Measurements from ENCODE around the gene CENPP.

Gene CENPP

DNA sequence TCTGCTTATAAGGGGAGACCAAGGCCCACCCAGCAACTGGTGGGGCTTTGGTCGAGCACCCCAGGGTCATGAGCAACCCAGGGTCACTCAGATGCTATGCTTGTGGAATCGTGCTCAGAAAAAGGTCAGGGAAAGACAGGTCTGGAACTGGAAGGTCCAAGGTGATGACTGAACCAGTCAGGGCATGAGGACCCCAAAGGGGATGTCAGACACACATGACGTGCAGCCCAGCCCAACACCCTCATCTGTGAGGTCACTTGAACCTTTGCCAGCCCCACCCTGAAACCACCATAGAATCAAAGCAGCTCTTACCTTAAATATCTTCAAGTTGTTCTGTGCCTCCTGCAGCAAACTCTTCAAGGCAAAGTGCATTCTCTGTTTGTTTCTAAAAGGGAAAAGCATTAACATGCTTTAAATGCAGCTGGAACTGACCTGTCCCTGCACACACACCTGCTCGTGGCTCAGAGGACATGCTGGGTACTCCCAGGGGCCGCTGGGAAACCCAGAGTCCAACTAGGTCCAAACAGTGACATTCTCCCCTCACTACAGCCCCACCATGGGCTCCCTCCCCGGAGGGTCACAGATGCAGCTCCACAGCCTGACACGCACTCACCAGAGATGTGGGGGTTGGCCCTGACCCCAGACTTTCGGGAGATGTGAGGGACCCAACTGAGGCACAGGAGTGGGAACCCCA, 314.8 kb downstream of the CENPP start:
- DNase-seq (ENCODE audit: low read depth), result no peak

DNA sequence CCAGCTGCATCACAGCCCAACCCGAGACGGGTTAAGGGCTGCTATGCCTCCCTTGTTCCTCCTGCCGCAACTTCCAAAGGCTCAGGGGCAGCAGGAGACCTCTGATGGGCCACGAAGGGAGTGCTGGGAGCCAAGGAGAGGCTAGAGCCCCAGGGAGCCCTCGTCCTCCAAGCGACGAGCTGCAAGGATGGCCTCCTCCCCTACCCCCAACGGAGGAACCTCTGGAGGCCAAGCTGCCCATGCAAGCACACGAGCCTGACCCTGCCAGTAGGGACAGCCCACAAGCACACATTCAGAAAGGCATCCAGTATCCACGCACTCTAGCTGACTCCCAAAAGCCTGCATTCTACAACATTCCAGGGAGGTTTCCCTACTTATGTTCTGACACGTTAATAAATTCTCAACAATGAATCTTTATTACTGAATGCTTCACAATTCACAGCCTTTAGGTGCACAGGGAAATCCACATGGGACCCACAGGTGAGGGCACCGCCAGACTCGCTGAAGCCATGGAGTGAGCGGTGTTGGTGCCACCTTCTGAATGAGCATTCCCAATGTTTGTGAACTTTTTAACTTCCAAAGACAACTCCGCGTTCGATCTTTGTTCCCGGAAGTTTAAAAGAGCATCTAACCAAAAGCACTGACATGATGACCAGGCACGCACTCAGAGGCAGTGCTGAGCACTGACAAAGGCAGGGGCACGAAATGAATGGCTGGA, 315.5 kb downstream of the CENPP start:
- no peak for DNase-seq (ENCODE audit: low read depth)

DNA sequence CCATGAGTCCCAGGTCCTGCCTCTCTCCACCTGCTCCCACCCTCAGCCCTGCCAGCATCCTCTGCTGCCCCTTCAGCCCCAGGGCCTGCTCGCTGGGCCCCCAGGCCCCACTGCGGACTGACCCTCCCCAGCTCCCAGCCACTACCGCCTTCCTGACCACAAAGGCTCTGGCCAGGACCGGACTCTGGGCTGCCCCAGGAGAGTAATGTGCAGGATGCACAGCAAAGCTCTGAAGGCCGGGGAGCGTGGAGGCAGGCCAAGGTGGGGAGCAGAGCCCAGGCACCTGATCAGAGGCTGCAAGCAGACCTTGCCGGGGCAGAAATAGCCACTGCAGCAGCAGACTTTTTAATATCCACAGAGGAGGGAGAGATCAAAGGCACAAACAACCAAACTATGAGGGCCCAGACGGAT, 316.3 kb downstream of the CENPP start:
- no peak for DNase-seq (ENCODE audit: low read depth)

DNA sequence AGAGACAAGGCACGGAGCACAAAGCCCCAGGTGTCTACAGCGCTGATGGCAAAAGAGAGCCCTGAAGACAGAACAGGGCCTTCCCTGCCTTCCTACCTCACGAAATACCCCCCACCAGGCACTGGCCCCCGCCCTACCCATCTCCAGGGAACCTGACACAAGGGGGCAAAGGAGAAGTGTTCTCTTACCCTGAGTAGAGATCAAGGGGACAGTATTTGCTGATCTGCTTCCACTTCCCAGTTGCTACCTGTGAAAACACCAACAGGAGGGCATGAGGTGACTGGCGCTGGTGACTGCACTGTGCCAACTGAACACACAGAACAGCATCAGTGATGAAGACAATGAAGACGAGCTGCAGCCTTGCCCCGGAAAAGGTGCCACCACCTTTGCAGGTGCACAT, 316.8 kb downstream of the CENPP start:
- no peak for DNase-seq (ENCODE audit: low read depth)

DNA sequence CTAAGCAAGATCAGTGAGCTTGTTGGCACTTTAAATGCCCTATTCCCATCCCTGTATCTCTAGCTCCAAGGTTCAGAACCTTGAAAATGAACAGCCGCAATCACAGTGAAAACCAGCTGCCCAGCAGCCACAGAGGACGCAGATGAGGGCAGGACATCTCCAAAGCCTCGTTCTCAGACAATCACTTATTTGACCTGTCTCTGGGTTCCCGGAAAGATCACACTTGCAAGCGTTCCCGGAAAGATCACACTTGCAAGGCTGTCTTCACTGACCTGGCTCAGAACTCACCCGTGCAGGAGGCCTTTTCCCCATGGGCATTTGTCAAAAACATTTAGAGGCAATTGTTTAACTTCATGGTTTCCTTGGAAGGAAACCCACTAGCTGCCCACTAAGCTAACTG, 318.5 kb downstream of the CENPP start:
- DNase-seq (ENCODE audit: low read depth), result no peak

DNA sequence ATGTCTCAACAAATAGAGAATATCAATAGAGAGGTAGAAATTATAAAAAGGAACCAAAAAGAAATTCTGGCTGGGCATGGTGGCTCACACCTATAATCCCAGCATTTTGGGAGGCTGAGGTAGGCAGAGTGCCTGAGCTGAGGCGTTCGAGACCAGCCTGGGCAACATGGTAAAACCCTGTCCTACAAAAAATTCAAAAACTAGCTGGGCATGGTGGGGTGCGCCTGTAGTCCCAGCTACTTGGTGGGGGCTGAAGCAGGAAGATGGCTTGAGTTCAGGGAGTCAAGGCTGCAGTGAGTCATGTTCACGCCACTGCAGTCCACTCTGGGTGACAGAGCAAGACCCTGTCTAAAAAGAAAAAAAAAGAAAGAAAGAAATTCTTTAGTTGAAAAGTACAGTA, 319.3 kb downstream of the CENPP start:
- no peak for DNase-seq (ENCODE audit: low read depth)

DNA sequence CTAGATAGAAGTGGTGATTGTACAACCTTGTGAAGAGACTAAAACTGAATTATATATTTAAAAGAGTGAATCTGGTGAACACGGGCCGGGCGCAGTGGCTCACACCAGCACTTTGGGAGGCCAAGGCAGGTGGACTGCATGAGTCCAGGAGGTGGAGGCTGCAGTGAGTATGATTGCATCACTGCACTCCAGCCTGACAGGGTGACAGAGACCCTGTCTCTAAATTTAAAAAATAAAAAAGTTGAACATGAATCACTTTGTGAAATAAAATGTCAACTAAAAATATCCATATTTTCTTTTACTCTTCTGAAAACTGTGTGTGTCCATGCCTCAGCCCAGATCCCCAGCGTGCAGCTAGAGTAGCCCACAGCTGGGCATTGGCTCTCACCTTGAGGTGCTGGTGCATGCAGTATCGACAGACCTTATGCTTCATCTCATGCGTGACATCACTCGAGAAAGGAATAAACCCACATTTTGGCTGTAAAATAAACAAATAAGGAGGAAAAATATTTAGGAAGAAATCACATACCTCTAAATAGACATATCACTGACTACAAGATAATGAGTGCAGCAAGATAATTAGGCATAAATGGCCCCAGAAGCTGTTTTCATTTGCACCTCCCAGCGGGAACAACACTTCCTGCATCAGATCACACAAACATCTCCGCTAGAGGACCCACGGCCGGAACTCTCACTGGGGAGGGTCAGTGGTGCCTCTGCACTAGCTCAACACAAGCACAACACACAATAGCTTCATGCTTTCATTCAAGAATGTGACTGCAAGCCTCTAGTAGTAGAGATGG, 322.1 kb downstream of the CENPP start:
- DNase-seq (ENCODE audit: low read depth), result no peak

DNA sequence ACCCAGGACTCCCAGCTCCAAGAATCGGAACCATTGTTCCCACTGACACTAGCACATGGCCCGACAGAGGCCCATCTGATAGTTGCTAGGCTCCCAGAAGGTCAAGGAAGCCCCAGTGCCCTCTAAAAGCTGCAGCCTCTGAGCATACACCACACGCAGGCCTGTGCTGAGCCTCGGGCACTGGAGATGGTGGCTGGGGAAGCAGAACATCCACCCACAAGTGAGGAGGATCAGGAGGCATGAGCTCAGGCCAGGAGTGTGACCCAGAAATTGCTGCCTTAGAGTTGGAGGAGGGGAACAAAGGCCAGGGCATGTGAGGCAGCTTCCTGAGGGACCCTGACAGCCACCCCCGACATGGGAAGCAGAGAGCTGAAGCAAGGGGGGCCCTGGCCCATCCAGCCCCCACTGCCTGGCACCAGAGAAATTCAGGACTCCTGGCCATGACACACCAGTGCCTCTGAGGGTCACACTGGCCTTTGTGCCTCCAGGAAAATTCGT, 322.8 kb downstream of the CENPP start:
- DNase-seq (ENCODE audit: low read depth), result no peak

DNA sequence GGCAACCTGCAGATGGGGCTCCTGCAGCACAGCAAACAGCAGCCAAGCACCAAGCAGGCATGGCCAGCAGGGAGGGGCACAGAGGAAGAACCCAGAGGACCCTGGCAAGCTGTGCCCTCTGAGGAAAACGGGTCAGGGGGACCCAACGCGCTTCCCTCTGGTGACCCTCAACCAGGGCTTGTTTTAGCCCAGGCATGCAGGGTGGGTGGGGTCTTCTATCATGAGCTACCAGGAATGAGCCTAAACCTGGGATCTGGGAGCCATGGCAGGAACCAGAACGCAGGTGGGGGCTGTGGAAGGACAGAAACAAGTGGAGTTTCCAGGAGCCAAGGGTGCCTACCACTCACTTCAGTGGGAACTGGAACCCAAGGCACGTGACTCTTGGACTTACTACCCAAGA, 323.3 kb downstream of the CENPP start:
- DNase-seq (ENCODE audit: low read depth), result no peak

DNA sequence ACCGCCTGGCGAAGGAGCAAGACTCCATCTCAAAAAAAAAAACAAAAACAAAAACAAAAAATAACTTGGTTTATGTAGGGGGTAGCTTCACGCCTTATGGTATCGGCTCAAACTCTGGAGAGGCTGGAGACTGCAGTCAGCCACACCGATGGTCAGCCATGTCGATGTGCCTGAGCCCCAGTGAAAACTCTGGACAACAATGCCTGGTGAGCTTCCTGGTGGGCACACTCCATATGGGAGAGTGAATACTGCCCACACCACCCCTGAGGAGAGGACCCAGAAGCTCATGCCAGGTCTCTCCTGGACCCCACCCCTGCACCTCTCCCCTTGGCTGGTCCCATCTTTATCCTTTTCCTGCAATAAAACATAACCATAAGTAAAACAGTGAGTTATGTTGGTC, 324.5 kb downstream of the CENPP start:
- DNase-seq (ENCODE audit: low read depth), result no peak

DNA sequence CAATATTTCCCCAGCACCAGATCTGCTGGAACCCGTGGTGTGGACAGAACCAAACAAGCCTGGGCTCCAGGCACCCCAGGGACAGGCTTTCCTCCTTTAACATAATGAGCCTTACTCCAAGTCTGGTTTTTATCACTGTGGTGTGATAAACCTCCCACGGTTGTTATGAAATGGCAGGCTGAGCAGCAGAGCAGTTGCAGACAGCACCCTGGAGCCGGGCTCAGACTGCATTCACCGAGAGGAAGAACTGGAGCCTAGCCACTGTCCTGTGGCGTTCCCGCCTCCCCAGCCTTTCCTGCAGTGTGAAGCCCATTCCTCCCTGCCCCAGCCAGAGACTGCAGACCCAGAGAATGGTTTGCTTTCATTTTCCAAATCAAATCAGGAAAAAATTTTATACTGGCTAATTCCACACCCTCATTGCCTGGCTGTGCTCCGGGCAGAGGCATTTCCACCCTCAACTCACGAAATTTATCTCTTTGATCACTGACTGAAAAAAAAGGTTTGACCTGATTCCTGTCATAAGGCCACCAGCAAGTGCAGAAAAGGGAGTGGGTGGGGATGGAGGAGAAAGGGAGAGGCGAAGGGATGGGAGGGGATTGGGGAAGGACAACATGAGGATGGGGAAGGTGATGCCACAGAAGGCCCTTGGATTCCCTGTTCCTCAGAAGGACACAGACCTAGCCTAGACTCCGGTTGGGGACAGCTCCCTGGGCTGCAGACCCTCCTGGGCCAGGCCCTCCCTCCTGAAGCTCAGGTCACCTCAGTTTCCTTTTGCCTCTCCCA, 325.3 kb downstream of the CENPP start:
- no peak for DNase-seq (ENCODE audit: low read depth)

DNA sequence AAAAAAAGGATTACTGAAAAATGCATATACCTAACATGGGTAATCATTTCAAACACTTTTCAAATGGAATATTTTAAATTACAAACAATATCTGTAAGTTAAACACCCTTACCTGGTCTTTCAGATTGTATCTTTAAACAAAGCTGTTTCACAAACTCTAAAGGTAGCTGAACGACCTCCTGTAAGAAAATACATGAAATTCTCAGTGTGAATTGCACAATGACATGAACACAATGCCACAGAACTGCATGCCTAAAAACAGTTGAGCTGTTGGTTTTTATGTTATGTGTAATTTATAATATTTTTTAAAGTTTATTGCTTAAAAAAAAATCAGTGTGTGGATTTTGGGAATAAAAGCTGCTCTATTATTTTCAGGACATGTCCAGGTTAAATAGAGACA, 326.7 kb downstream of the CENPP start:
- no peak for DNase-seq (ENCODE audit: low read depth)

DNA sequence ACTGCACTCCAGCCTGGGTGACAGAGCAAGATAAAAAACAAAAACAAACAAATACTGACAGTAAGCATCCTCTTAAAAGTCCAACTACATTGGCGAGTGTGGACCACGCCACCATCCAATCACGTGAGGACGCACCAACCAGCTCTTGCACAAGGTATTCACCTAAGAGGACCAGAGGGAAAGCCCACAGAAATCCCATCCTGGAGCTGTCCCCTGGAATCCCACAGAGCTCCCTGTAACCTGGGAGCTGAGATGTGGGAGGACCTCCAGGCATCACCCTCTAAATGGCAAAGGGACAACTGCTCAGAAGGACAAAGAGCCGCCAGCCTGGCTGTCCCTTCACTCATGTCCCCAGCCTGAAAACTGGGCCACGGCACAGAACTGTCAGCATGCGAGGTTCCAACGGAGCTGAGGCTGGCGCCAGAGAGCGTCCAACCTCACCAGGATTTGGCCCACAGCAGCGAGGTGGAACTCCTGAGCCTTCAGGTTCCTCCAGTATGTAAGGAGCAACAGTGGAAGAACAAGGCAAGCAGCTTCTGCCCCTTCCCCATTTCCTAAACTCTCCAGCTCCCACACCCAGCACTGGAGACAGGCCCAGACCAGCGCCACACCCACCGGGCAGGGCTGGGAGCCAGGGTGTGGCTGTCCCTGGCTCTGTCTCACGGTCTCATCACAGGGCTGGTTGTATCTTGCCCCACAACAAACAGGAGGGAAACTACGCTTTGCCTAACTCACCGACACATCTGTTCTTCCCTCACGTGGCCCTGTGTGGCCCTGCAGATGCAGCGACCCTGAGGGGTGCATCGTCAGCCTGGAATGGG, 328.9 kb downstream of the CENPP start:
- no peak for DNase-seq (ENCODE audit: low read depth)

DNA sequence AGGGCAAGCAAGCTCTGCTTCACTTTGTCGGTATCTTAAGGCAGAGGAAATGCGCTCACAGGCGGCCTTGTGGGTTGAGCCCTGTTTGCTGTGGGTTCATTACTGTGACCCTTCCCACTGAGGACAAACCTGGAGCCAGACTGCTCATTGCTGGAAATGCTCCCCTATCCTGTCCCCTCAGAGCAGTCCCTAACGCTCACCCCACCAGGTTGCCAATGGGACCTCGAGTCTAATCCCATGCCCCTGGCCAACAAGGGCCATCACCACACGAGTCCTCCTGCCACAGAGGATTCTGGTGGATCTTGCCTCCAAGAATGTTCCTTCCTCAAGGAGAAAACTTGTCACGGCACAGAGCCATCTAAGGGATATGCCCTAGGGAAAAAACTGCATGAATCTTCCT, 329.6 kb downstream of the CENPP start:
- no peak for DNase-seq (ENCODE audit: low read depth)

DNA sequence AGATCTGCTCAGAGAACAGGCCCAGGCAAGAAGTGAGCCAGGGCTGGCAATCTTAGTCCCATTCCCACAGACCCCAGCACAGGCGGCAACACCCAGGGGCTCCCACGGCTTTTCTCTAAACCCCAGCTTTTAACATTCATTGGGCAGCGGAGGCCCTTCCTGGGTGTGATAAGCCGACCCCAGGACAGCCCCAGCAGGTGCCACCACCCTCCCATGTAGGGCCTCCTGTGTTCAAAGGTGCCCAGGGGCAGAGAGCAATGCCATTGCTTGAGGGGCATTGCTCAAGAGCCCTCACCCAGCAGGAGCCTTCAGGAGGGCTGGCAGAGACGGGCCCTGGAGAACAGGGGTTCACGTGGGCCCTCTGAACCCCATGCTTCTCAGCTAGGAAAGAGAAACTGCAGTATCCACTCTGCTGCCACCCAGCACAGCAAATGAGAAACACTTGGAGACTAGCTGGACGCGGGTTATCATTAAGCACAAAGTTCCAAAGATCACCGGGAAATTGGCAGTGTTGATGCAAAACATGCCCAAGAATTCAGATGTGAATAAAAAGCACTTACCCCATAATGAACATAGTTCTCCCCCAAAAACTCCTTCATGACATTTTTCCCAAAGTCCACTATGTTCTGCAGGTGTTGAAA, 330.3 kb downstream of the CENPP start:
- no peak for DNase-seq (ENCODE audit: low read depth)

DNA sequence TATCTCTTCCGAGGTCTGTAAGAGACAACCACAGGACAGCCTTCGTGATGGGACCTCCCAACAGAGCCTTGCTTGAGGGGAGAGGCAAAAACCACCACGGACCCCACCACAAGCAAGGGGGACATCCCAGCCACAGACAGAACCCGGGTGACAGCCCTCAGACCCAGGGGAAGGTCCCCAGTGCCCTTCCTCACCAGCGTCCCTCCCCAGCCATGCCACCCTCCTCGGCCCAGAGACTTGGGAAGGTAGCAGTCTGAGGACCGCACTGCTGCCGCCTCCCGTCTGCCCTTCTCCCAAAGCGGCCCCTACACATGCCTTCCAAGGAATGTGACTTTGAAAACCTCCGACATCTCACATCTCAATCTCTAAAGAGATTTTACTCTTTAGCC, 330.8 kb downstream of the CENPP start:
- DNase-seq (ENCODE audit: low read depth), result no peak

DNA sequence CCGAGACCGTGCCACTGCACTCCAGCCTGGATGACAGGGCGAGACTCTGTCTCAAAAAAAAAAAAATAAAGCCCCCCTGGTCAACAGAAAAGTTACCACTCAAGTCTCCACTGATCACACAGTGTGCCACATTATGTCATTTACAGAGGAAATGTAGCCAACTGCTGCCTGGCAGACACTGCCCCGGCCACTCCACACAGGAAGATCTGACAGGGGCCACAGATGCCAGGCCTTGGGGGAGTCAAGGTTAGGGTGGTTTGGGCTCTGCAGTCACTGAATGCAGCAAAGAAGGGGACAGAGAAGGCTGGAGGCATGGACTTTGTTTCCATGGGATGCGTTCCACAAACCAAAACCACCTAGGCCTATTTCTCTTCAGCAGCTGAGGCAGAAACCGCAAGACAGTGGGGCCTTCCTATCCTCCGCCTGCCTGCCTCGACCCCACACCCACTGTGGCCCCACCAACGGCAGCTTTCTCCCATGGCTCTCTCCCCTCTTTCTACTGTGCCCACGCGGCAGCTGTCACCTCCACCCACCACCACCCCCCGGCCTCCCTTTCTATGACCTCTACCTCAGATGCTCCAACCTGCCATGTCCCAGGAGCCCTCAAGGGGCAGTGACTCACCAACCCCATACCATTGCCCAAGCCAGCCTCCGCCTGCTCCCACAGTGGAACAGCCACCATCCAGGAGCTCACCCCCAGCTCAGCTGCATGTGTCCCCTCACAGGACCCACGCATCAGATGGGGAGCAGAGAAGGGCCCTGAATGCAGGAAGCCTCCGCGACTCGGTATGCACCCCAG, 331.7 kb downstream of the CENPP start:
- DNase-seq (ENCODE audit: low read depth), result no peak

DNA sequence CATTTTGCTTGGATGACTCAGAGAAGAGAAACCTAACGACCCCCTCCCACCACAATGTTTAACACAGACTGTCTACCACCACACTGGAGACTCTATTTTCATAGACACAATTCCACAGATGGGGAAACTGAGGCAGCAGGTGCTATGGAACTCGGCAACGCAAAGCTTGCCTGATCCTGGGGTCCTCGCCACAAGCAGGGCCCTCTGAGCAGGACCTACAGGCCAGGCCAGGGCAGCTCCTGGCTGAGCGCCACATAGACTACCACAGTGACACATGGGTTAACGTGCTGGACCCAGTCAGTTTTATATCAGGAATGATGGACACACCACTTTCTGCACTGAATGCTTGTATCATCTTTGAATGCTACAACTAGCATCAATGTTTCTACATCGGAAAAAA, 332.4 kb downstream of the CENPP start:
- DNase-seq (ENCODE audit: low read depth), result no peak

DNA sequence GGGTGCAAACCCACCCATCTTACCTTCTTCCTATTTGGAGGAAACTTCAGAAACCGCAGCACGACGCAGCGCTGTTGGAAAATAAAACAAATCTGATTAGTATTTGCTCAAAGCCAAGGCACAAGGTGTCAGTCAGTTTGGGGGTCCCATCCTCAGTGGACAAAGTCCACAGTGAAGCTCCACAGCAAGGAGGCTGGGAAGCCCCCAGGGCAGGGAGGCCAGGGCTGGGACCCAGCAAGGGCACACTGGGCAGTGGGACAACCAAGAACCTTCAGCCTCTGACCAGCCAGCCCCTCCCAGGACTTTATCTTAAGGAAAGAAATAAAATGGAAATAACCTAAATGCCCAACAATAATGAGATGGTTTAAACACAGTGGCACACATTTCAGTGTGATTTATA, 332.9 kb downstream of the CENPP start:
- DNase-seq (ENCODE audit: low read depth), result no peak

DNA sequence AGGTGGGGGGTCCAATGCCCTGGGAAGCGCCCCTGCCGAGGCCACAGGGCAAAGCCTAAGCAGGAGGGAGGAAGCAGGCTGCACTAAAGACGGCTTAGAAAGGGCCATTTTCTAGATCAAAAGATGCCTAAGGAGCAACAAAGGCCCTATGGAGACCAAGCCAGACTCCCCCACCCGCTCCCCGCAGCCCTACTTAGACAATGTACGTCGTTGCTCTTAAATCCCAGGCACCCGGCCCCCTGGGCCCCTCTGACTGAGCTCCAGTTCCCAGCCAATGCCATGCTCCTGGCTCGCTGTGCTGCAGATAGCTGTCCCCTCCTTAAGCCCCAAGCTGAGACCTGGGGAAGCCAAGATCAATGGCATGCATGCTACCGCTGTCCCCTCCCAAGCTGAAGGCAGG, 333.8 kb downstream of the CENPP start:
- DNase-seq (ENCODE audit: low read depth), result no peak

All from HS-5 (cell line).